Stimulated activated CD4-positive, alpha-beta T cell treated with anti-CD3 and anti-CD28 coated beads, Interleukin-1b, Interleukin-23, amount 100 ng/mL, for 1 hour (primary cell): ENCODE data around the gene TBC1D10B.
"Not testable (repeated sequence)": the region's sequence is repeated elsewhere in the genome, so short reads cannot be mapped to it uniquely, and the experiment has no call there.

ENCODE experiments used
- DNase-seq, 2 donors: peaks; one replicate each; pipeline ENCODE4 v3.0.0-alpha.2; 2020; ENCODE audit warnings: low read depth in 2 of 2

Gene TBC1D10B

DNA sequence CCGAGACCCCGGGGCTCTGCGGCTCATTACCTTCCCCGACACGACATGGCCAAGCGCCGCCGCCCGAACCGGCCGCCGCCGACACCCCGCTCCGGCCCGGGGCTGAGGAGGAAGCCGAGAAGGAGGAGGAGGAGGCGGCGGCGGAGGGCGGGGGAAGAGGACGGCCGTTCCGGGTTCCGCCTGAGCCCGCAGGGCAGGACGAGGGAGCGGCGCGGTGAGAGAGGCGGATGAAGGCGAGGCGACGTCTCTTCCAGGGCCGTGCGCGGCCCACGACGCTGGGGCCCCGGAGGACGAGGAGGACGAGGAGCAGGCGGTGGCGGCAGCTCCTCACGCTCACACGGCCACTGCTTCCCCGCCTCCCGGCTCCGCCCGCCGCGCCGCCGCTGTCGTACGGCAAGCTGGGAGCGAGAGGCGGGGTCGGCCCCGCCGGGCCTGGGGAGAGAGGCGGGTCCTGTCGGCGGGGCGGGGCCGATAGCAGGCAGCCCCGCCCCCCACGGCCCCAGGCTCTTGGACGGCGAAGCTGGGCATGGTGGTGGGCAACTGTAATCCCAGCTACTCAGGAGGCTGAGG, 35.2 kb downstream of the TBC1D10B start:
- DNase-seq, result peak; percentile 61 to 64

DNA sequence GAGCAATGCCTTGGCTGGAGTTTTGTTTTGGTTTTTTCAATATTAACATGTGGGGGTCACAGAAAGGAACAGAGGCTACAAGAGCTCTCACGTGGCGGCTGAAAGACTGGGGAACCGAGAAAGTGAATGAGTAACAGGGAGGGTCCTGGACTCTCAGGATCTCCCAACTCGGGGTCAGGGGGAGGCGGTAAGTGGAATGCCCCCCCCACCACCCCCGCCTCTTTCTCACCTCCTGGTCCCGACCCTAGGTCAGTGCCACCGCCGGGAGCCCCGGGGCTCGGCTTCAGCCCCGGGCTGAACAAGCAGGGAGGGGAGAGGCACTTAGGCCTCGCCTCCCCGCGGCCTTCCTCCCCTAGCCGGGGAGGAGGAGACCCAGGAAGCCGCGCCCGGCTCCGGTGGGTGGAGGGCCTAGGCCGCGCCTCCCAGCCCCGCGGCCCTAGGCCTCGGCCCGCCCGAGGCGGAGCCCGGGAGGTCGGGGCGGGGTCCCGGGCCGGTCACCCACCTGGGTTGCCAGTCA, 35.8 kb downstream of the TBC1D10B start:
- DNase-seq, result peak; percentile 66

DNA sequence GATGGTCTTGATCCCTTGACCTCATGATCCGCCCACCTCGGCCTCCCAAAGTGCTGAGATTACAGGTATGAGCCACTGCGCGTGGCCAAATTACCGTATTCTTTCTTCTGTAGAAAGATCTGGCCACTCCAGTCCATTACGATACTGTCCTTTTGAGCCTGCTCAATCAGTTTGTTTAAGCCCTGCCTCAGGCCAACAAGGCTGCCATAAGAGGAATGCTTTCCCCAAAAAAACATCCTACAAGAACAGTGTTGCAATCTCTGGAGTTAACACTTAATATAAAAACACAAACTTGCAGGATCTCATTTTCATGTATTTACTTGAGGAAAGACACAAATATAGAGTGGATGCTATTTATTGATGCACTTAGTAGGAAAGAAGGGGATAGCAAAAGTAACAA, 46.1 kb downstream of the TBC1D10B start:
- DNase-seq, result not testable (repeated sequence)

DNA sequence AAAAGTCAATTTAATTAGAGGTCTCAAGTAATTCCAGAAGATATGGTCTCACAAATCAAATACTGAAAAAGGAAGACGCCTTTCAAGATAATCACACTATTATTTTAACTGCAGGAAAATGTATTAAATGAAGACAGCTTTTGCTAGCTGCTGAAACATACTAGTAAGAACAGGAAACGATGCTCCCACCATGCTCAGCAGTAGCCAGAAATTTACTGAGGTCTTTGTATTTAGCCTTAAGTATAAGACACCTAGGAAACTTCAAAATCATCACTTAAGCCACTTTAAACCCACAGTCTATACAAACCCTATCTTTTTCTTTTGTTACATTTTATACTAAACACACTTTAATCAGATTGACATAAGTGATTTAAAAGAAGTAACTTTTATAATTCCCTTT, 51.6 kb downstream of the TBC1D10B start:
- DNase-seq, result not testable (repeated sequence)

DNA sequence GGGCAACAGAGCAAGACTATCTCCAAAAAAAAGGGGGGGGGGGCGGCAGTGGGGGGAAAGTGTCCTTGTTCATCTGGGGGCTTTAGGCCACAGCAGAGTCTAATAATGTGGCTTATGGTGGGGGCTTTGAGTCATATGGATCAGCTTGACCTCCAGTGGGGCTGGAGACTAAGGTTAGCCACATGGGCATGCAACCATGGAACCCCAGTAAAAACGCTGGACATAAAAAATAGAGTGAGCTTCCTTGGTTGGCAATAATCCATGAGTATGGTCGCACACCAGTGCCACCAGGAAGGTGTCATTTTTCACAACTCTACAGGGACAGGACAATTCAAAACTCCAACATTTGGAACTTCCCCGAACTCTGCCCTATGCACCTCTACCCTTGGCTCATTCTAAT, 59.4 kb downstream of the TBC1D10B start:
- not testable (repeated sequence) for DNase-seq

DNA sequence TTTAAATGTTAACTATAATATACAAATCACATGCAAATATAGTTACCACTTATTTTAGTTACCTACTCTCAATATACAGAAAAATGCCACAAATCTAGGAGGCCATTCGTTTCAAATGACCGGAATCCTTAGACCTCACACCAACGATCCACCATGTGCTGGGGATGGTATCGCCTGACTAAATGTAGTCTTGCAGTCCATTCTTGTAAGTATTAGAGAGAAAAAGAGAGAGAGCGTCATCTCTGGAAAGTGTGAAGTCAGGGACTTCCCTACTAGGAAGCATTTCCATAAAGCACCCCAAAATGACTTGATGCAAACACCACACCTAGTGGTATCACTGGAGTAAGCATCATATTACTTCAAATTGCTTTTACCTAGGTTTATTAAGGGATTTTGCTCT, 61.0 kb downstream of the TBC1D10B start:
- not testable (repeated sequence) for DNase-seq
